ENCODE data around the gene RRP1B. TPM values are rescaled to one million over a fixed set of nuclear protein-coding genes. Genes with fewer than 3 reads are reported as not detected.

Gene RRP1B
- total and polyA plus RNA-seq, 2 donors (not counting 1 experiment from before 2014, with no cell fraction given): 11.7 to 20.3 TPM

DNA sequence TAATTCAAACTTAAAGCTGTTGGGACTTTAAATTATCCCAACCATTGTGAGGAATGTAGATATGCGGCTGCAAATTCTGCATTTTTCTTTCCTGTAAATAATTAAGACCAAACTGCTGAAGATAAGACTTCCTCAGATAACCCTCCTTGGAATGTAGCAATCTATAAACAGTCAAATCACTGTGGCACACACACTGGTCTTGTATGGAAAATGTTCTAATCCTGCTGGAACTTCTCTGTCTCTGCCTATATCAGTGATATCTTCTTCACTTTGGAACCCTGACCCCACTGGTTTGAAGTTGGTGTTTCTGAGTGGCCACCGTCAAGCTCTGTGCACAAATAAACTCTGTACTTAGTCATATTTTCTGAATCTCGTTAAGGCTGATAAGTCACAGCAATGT lies 33.0 kb upstream of the RRP1B start:
- peaks cover 6% of the 10 kb centered on the region for H3K27me3 ChIP-seq (ENCODE audit: control insufficient read depth, insufficient read depth, low read length)
- no peaks in the 10 kb centered on the region for H3K36me3 ChIP-seq (ENCODE audit: control insufficient read depth, insufficient read depth, low read length)
- TF ChIP-seq, protein P1, sequence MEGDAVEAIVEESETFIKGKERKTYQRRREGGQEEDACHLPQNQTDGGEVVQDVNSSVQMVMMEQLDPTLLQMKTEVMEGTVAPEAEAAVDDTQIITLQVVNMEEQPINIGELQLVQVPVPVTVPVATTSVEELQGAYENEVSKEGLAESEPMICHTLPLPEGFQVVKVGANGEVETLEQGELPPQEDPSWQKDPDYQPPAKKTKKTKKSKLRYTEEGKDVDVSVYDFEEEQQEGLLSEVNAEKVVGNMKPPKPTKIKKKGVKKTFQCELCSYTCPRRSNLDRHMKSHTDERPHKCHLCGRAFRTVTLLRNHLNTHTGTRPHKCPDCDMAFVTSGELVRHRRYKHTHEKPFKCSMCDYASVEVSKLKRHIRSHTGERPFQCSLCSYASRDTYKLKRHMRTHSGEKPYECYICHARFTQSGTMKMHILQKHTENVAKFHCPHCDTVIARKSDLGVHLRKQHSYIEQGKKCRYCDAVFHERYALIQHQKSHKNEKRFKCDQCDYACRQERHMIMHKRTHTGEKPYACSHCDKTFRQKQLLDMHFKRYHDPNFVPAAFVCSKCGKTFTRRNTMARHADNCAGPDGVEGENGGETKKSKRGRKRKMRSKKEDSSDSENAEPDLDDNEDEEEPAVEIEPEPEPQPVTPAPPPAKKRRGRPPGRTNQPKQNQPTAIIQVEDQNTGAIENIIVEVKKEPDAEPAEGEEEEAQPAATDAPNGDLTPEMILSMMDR (conservative IDR thresholded peaks at IDR 0.05 in 1 of 2, IDR thresholded peaks at IDR 0.05 in 1 of 2; ENCODE audit: low read depth in 1 of 2, low read length in 2 of 2): no peak
- no peak for TF ChIP-seq EZH2 (IDR thresholded peaks at IDR 0.05; ENCODE audit: low read length, missing control alignments)
- no peaks in the 10 kb centered on the region for H3K4me1 ChIP-seq (ENCODE audit: control insufficient read depth, extremely low read depth, insufficient read depth, low read length)
- H2AFZ ChIP-seq (ENCODE audit: low read length): no peak overlapping the region
- H3K4me3 ChIP-seq (replicated peaks in 1 of 4; ENCODE audit: control extremely low read depth in 1 of 4, insufficient read depth in 1 of 4, low read depth in 3 of 4, low read length in 4 of 4): no peak overlapping the region
- H4K20me1 ChIP-seq (ENCODE audit: control insufficient read depth, extremely low read depth, insufficient read depth, low read length): no peaks in the 10 kb centered on the region
- no peak overlapping the region for H3K4me2 ChIP-seq (ENCODE audit: extremely low read depth, insufficient read depth, low read length)
- no peak overlapping the region for H3K9ac ChIP-seq (ENCODE audit: insufficient read depth, low read length)
- no peaks in the 10 kb centered on the region for H3K79me2 ChIP-seq (ENCODE audit: control insufficient read depth, insufficient read depth, low read length)
- H3K27ac ChIP-seq (ENCODE audit: insufficient read depth, low read length): no peak overlapping the region
- peak in 1 of 2 donors; percentile 71 for DNase-seq (ENCODE audit: low read depth in 2 of 2)
- H3K9me3 ChIP-seq (ENCODE audit: control insufficient read depth, insufficient read depth, low read depth, low read length): no peaks in the 10 kb centered on the region

DNA sequence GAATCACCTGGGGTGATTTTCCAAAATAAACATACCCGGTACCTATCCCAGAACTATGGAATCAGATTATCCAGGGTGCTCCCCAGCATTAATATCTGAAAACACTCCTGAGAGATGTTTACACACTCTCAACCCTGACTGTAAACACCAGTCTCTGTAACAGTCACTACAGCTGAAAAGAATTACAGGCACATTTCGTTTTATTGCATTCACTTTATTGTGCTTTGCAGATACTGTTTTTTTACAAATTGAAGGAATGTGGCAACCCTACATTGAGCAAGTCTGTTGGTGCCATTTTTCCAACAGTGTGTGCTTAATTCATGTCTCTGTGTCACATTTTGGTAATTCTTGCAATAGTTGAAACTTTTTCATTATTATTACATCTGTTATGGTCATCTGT lies 31.8 kb upstream of the RRP1B start:
- H3K4me2 ChIP-seq (ENCODE audit: extremely low read depth, insufficient read depth, low read length): no peak overlapping the region
- H3K36me3 ChIP-seq (ENCODE audit: control insufficient read depth, insufficient read depth, low read length): no peaks in the 10 kb centered on the region
- no peak overlapping the region for H3K27ac ChIP-seq (ENCODE audit: insufficient read depth, low read length)
- no peaks in the 10 kb centered on the region for H4K20me1 ChIP-seq (ENCODE audit: control insufficient read depth, extremely low read depth, insufficient read depth, low read length)
- peaks cover 6% of the 10 kb centered on the region for H3K27me3 ChIP-seq (ENCODE audit: control insufficient read depth, insufficient read depth, low read length)
- no peaks in the 10 kb centered on the region for H3K9me3 ChIP-seq (ENCODE audit: control insufficient read depth, insufficient read depth, low read depth, low read length)
- no peak overlapping the region for H3K4me3 ChIP-seq (replicated peaks in 1 of 4; ENCODE audit: control extremely low read depth in 1 of 4, insufficient read depth in 1 of 4, low read depth in 3 of 4, low read length in 4 of 4)
- no peak for DNase-seq (ENCODE audit: low read depth in 2 of 2)
- no peaks in the 10 kb centered on the region for H3K79me2 ChIP-seq (ENCODE audit: control insufficient read depth, insufficient read depth, low read length)
- H3K9ac ChIP-seq (ENCODE audit: insufficient read depth, low read length): no peak overlapping the region
- TF ChIP-seq EZH2 (IDR thresholded peaks at IDR 0.05; ENCODE audit: low read length, missing control alignments): no peak
- TF ChIP-seq, protein P1 (conservative IDR thresholded peaks at IDR 0.05 in 1 of 2, IDR thresholded peaks at IDR 0.05 in 1 of 2; ENCODE audit: low read depth in 1 of 2, low read length in 2 of 2): no peak
- no peaks in the 10 kb centered on the region for H3K4me1 ChIP-seq (ENCODE audit: control insufficient read depth, extremely low read depth, insufficient read depth, low read length)
- no peak overlapping the region for H2AFZ ChIP-seq (ENCODE audit: low read length)

DNA sequence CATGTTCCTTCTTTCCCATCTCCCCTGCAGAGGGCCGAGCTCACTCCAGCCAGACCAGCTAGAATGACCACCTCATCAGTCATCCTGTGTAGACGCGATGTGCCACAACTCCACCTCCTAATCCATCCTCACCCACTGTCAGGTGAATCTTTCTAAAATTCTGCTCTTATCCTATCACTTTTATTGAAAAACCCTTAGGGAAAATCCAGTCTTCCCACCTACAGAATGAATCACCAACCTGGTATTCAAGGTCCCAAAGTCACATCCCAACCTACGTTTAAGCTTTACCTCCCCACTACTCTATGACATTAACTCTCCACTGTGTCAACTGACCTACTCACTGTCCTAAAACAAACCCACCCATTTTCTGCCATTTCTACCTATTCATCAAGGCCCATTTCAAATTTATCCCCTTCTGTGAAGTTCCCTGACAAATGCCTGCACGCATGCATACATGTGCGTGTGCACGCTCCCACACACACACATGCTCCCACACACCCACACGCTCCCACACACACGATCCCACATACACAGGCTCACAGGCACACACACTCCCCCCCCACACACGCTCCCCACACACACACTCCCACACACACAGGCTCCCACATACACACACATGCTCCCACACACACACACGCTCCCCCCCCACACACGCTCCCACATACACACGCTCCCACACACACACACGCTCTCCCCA lies 27.8 kb upstream of the RRP1B start:
- TF ChIP-seq EZH2 (IDR thresholded peaks at IDR 0.05; ENCODE audit: low read length, missing control alignments): no peak
- TF ChIP-seq, protein P1 (conservative IDR thresholded peaks at IDR 0.05 in 1 of 2, IDR thresholded peaks at IDR 0.05 in 1 of 2; ENCODE audit: low read depth in 1 of 2, low read length in 2 of 2): no peak
- H3K9me3 ChIP-seq (ENCODE audit: control insufficient read depth, insufficient read depth, low read depth, low read length): no peaks in the 10 kb centered on the region
- no peak overlapping the region for H3K4me2 ChIP-seq (ENCODE audit: extremely low read depth, insufficient read depth, low read length)
- no peak overlapping the region for H3K9ac ChIP-seq (ENCODE audit: insufficient read depth, low read length)
- no peak overlapping the region for H2AFZ ChIP-seq (ENCODE audit: low read length)
- no peak overlapping the region for H3K27ac ChIP-seq (ENCODE audit: insufficient read depth, low read length)
- H3K79me2 ChIP-seq (ENCODE audit: control insufficient read depth, insufficient read depth, low read length): no peaks in the 10 kb centered on the region
- H3K4me1 ChIP-seq (ENCODE audit: control insufficient read depth, extremely low read depth, insufficient read depth, low read length): no peaks in the 10 kb centered on the region
- DNase-seq (ENCODE audit: low read depth in 2 of 2): no peak
- H3K27me3 ChIP-seq (ENCODE audit: control insufficient read depth, insufficient read depth, low read length): no peaks in the 10 kb centered on the region
- no peaks in the 10 kb centered on the region for H4K20me1 ChIP-seq (ENCODE audit: control insufficient read depth, extremely low read depth, insufficient read depth, low read length)
- no peak overlapping the region for H3K4me3 ChIP-seq (replicated peaks in 1 of 4; ENCODE audit: control extremely low read depth in 1 of 4, insufficient read depth in 1 of 4, low read depth in 3 of 4, low read length in 4 of 4)
- H3K36me3 ChIP-seq (ENCODE audit: control insufficient read depth, insufficient read depth, low read length): no peaks in the 10 kb centered on the region
